ENCODE measurements around the gene ZPR1.
"Not testable (repeated sequence)": the region's sequence is repeated elsewhere in the genome, so short reads cannot be mapped to it uniquely, and the experiment has no call there.

ZPR1 gene, protein sequence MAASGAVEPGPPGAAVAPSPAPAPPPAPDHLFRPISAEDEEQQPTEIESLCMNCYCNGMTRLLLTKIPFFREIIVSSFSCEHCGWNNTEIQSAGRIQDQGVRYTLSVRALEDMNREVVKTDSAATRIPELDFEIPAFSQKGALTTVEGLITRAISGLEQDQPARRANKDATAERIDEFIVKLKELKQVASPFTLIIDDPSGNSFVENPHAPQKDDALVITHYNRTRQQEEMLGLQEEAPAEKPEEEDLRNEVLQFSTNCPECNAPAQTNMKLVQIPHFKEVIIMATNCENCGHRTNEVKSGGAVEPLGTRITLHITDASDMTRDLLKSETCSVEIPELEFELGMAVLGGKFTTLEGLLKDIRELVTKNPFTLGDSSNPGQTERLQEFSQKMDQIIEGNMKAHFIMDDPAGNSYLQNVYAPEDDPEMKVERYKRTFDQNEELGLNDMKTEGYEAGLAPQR

DNA sequence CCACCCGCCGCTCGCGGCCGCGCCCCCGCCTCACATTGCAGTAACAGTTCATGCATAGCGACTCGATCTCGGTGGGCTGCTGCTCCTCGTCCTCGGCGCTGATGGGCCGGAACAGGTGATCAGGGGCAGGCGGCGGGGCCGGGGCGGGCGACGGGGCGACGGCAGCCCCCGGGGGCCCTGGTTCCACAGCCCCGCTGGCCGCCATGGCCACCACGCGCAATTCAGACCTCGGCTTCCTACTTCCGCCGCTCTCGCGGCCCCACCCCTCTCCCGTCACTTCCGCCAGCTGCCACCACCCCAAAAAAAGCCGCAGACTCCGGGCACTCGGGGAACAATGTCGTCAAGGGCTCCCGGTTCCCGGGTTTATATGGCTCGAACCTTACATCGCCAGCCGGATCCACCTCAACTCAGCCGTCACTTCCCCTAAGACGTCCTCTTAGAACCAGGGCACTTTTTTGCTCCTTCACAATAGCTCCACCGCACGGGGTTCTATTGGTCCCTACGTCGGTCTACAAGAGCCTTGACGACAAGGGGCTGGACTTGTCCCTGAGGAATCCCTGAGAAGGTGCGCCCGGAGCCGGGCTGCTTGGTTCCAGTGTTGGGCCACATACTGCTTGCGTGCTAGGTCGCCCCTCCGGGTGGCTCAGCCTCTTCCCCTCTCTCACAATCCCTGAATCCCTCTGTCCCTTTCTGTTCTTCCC is at the start of gene ZPR1:
Gene ZPR1 (minus strand): TSS at position 238 of the 701 bp plus-strand sequence. CDS start 33 bp downstream, at position 205.
- ATAC-seq (peak; percentile 88), DNase-seq (ENCODE audit: low spot score in 2 of 2) (peak; percentile 65 to 89)
- peaks cover 50% of the 10 kb centered on the region for H3K36me3 Mint-ChIP-seq
- H3K9me3 Mint-ChIP-seq, result no peaks in the 10 kb centered on the region
- peak within 1 kb of the TSS; percentile 91 for H3K4me3 Mint-ChIP-seq
- peak within 1 kb of the TSS; percentile 96 for H3K27ac Mint-ChIP-seq
- peaks cover 67% of the 10 kb centered on the region for H3K4me1 Mint-ChIP-seq

DNA sequence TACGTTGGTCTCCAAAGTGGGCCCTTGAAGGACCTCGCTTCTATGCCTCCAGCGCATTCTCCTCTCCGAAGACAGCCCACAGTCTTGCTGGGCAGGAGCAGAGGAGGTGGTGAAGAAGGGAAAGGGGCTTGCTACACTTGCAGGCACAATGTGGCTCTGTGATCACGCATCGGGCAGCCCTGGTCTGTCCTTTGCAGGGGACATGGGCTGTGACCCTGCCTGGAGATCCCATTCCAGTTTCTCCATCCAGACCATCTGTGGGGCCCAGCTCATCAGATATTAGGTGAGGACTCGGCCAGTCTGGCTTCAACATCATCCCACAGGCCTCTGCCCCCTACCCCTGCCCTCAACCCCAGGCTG is 48.8 kb upstream of the ZPR1 start:
- Mint-ChIP-seq H3K36me3 (peaks cover 5% of the 10 kb centered on the region), H3K9me3 (no peaks in the 10 kb centered on the region), H3K4me3 (peak overlapping the region; percentile 69), H3K27ac (no peak overlapping the region), H3K4me1 (peaks cover 16% of the 10 kb centered on the region)
- no peak for ATAC-seq
- DNase-seq (ENCODE audit: low spot score in 2 of 2), result no peak

DNA sequence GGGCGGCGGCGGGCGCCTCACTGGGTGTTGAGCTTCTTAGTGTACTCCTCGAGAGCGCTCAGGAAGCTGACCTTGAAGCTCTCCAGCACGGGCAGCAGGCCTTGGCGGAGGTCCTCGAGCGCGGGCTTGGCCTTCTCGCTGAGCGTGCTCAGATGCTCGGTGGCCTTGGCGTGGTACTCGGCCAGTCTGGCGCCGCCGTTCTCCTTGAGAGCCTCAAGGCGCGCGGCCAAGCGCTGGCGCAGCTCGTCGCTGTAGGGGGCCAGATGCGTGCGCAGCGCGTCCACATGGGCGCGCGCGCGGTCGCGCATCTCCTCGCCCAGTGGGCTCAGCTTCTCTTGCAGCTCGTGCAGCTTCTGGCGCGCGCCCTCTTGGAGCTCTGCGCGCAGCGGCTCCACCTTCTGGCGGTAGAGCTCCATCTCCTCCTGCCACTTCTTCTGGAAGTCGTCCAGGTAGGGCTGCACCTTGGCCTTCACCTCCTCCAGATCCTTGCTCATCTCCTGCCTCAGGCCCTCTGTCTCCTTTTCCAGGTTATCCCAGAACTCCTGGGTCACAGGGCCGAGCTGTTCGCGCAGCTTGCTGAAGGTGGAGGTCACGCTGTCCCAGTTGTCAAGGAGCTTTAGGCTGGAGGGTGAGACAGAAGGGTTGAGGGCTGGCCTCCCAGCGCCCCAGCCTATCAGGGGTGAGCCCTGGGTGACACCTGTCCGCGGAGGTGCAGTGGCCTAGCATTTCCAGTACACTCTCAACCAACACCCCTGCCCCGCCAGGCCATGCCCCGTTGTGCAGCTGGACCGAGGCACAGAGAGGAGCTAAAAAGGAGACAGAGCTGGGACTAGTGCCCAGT is 48.2 kb upstream of the ZPR1 start:
- peaks cover 5% of the 10 kb centered on the region for H3K36me3 Mint-ChIP-seq
- ATAC-seq, result peak; percentile 90
- peak overlapping the region; percentile 40 for H3K27ac Mint-ChIP-seq
- peak; percentile 61 to 85 for DNase-seq (ENCODE audit: low spot score in 2 of 2)
- H3K4me3 Mint-ChIP-seq, result peak overlapping the region; percentile 69
- H3K9me3 Mint-ChIP-seq, result no peaks in the 10 kb centered on the region
- H3K4me1 Mint-ChIP-seq, result peaks cover 16% of the 10 kb centered on the region

DNA sequence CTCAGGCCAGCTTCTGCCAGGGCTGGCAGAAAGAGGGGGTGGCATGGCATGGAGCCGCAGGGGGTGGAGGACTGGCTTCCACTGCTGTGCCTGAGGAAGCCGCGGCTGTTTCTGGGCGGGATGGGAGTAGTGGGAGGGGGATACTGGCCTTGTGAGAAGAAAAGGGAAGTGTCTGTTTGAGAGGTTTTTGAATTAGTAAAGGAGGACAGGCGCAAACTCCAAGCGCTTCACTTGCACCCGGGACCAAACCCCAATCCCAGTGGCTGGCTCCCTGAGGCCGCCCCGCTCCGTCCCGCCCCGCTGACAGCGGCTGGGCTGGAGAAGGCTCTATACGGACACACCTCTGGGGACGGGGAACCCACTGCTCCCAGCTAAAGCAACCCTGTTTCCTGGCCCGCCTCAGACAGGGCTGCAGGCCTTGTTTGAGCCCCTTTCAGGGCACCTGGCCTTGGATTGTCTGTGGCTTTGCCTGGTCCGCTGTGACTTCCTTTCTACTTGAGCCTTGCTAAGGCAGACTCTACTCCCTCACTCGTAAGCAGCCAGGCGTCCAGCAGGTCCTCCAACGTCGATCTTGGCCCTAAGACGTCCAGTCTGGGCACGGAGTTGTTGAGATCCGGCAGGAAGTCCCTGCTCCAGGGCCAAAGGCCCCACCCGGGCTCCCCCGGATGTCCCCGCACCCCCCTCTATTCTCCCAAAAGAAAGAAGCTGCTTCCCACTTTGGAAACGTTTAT is 47.4 kb upstream of the ZPR1 start:
- Mint-ChIP-seq H3K36me3 (peaks cover 5% of the 10 kb centered on the region), H3K4me3 (peak overlapping the region; percentile 69), H3K27ac (peak overlapping the region; percentile 40), H3K4me1 (peaks cover 11% of the 10 kb centered on the region), H3K9me3 (no peaks in the 10 kb centered on the region)
- no peak for DNase-seq (ENCODE audit: low spot score in 2 of 2)
- peak; percentile 2 for ATAC-seq

DNA sequence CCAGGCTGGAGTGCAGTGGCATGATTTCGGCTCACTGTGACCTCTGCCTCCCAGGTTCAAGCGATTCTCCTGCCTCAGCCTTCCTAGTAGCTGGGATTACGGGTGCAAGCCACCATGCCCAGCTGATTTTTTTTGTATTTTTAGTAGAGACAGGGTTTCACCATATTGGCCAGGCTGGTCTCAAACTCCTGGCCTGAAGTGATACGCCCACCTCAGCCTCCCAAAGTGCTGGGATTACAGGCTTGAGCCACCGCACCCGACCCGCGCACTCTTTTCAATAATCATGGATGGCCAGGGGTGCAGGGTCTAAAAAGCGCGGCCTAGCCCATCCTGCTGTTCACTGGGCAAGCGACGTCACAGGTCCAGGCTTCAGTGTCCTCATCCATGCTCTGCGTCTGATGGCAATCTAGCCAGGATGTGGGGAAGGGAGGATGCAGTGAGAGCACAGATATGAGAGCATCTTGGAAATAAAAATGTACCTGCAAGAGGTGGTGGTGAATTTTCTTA is 46.8 kb upstream of the ZPR1 start:
- H3K36me3 Mint-ChIP-seq; ATAC-seq; DNase-seq (ENCODE audit: low spot score in 2 of 2); H3K27ac Mint-ChIP-seq; H3K9me3 Mint-ChIP-seq: not testable (repeated sequence)
- H3K4me3 Mint-ChIP-seq, result peak overlapping the region; percentile 69
- H3K4me1 Mint-ChIP-seq, result peaks cover 11% of the 10 kb centered on the region

DNA sequence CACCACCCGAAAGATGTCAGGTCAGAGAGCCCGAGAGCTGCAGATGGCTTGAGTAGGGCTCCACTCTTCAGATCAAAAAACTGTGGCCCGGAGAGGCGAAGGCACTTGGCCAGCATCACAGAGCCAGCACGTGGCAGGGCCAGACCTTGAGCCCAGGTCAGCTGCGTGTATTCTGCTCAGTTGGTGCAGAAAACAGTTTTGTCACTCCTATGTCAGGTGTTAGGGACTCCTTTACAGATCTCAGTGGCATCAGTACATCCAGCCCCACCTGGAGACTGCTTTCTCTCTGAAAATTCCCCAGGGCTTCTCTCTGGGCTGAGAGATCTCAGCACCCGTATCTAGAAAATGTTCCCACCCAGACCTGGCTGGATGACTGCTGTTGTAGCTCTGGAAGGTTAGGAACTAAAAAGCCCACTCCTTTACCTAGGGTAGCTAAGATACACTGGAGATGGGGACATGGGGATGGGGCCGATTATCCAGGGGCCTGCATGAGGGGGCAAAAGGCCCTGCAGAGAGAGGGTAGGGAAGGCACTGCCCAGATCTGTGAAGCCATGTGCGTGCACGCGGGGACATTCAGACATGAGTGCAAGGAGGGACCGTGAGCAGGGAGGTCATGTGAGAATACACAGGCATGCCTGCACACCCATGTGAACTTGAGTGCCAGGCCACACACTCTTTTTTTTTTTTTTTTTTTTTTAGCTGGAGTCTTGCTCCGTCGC is 46.2 kb upstream of the ZPR1 start:
- no peaks in the 10 kb centered on the region for H3K9me3 Mint-ChIP-seq
- peaks cover 5% of the 10 kb centered on the region for H3K36me3 Mint-ChIP-seq
- H3K4me1 Mint-ChIP-seq, result peaks cover 11% of the 10 kb centered on the region
- H3K27ac Mint-ChIP-seq, result no peak overlapping the region
- no peak overlapping the region for H3K4me3 Mint-ChIP-seq
- DNase-seq (ENCODE audit: low spot score in 2 of 2) (no peak), ATAC-seq (no peak)

DNA sequence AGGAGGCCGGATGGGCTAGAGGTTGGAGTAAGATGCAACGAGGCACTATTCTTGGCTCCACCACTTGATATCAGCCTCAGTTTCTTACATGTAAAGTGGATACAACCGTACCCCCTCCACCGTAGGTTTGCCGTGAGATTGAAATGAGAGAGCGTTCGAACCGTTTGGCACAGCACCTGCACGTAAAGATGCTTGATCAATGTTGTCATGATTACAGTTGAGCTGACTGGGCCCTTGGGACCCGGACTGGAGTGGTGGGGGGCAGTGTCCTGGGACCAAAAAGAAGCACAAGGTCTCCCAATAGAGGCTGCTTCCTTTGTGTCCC is 45.6 kb upstream of the ZPR1 start:
- DNase-seq (ENCODE audit: low spot score in 2 of 2) (no peak), ATAC-seq (no peak)
- Mint-ChIP-seq H3K36me3 (peaks cover 5% of the 10 kb centered on the region), H3K4me3 (no peak overlapping the region), H3K4me1 (peaks cover 11% of the 10 kb centered on the region), H3K9me3 (no peaks in the 10 kb centered on the region), H3K27ac (no peak overlapping the region)

DNA sequence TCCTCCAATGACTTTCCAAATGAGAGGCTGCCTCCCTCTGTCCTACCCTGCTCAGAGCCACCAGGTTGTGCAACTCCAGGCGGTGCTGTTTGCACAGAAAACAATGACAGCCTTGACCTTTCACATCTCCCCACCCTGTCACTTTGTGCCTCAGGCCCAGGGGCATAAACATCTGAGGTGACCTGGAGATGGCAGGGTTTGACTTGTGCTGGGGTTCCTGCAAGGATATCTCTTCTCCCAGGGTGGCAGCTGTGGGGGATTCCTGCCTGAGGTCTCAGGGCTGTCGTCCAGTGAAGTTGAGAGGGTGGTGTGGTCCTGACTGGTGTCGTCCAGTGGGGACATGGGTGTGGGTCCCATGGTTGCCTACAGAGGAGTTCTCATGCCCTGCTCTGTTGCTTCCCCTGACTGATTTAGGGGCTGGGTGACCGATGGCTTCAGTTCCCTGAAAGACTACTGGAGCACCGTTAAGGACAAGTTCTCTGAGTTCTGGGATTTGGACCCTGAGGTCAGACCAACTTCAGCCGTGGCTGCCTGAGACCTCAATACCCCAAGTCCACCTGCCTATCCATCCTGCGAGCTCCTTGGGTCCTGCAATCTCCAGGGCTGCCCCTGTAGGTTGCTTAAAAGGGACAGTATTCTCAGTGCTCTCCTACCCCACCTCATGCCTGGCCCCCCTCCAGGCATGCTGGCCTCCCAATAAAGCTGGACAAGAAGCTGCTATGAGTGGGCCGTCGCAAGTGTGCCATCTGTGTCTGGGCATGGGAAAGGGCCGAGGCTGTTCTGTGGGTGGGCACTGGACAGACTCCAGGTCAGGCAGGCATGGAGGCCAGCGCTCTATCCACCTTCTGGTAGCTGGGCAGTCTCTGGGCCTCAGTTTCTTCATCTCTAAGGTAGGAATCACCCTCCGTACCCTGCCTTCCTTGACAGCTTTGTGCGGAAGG is 44.8 kb upstream of the ZPR1 start:
- H3K4me1 Mint-ChIP-seq, result peaks cover 11% of the 10 kb centered on the region
- DNase-seq (ENCODE audit: low spot score in 2 of 2), result no peak
- ATAC-seq, result no peak
- H3K4me3 Mint-ChIP-seq, result no peak overlapping the region
- no peak overlapping the region for H3K27ac Mint-ChIP-seq
- H3K9me3 Mint-ChIP-seq, result no peaks in the 10 kb centered on the region
- peaks cover 5% of the 10 kb centered on the region for H3K36me3 Mint-ChIP-seq

DNA sequence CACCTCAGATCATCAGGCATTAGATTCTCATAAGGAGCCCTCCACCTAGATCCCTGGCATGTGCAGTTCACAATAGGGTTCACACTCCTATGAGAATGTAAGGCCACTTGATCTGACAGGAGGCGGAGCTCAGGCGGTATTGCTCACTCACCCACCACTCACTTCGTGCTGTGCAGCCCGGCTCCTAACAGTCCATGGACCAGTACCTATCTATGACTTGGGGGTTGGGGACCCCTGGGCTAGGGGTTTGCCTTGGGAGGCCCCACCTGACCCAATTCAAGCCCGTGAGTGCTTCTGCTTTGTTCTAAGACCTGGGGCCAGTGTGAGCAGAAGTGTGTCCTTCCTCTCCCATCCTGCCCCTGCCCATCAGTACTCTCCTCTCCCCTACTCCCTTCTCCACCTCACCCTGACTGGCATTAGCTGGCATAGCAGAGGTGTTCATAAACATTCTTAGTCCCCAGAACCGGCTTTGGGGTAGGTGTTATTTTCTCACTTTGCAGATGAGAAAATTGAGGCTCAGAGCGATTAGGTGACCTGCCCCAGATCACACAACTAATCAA is 44.0 kb upstream of the ZPR1 start:
- Mint-ChIP-seq H3K4me1 (peaks cover 11% of the 10 kb centered on the region), H3K36me3 (no peaks in the 10 kb centered on the region), H3K9me3 (no peaks in the 10 kb centered on the region), H3K27ac (no peak overlapping the region), H3K4me3 (no peak overlapping the region)
- ATAC-seq, result no peak
- DNase-seq (ENCODE audit: low spot score in 2 of 2), result no peak

DNA sequence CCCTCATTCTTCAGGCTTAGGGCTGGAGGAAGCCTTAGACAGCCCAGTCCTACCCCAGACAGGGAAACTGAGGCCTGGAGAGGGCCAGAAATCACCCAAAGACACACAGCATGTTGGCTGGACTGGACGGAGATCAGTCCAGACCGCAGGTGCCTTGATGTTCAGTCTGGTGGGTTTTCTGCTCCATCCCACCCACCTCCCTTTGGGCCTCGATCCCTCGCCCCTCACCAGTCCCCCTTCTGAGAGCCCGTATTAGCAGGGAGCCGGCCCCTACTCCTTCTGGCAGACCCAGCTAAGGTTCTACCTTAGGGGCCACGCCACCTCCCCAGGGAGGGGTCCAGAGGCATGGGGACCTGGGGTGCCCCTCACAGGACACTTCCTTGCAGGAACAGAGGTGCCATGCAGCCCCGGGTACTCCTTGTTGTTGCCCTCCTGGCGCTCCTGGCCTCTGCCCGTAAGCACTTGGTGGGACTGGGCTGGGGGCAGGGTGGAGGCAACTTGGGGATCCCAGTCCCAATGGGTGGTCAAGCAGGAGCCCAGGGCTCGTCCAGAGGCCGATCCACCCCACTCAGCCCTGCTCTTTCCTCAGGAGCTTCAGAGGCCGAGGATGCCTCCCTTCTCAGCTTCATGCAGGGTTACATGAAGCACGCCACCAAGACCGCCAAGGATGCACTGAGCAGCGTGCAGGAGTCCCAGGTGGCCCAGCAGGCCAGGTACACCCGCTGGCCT is 42.5 kb upstream of the ZPR1 start:
- no peak for ATAC-seq
- H3K36me3 Mint-ChIP-seq, result no peaks in the 10 kb centered on the region
- H3K9me3 Mint-ChIP-seq, result no peaks in the 10 kb centered on the region
- H3K4me3 Mint-ChIP-seq, result no peak overlapping the region
- no peak for DNase-seq (ENCODE audit: low spot score in 2 of 2)
- H3K27ac Mint-ChIP-seq, result no peak overlapping the region
- peaks cover 8% of the 10 kb centered on the region for H3K4me1 Mint-ChIP-seq

DNA sequence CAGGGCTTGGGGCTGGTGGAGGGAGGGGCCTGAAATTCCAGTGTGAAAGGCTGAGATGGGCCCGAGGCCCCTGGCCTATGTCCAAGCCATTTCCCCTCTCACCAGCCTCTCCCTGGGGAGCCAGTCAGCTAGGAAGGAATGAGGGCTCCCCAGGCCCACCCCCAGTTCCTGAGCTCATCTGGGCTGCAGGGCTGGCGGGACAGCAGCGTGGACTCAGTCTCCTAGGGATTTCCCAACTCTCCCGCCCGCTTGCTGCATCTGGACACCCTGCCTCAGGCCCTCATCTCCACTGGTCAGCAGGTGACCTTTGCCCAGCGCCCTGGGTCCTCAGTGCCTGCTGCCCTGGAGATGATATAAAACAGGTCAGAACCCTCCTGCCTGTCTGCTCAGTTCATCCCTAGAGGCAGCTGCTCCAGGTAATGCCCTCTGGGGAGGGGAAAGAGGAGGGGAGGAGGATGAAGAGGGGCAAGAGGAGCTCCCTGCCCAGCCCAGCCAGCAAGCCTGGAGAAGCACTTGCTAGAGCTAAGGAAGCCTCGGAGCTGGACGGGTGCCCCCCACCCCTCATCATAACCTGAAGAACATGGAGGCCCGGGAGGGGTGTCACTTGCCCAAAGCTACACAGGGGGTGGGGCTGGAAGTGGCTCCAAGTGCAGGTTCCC is 41.8 kb upstream of the ZPR1 start, which contains the start of gene APOC3:
Gene APOC3 (plus strand): TSS at position 383 of the 659 bp plus-strand sequence. CDS start 676 bp downstream, outside the sequence.
- ATAC-seq, result no peak
- no peak within 1 kb of the TSS for H3K27ac Mint-ChIP-seq
- no peaks in the 10 kb centered on the region for H3K9me3 Mint-ChIP-seq
- H3K4me3 Mint-ChIP-seq, result no peak within 1 kb of the TSS
- DNase-seq (ENCODE audit: low spot score in 2 of 2), result no peak
- H3K4me1 Mint-ChIP-seq, result peaks cover 1% of the 10 kb centered on the region
- H3K36me3 Mint-ChIP-seq, result no peaks in the 10 kb centered on the region
